HG03457 (cell line): ENCODE results near the gene GRIA4.
"Not testable (repeated sequence)": the region's sequence is repeated elsewhere in the genome, so short reads cannot be mapped to it uniquely, and the experiment has no call there.

Source experiments
- ATAC-seq: cut with Tn5 transposase; IDR thresholded peaks from one replicate; pipeline ENCODE4 v1.9.1; 2021; ENCODE audit warnings: moderate number of reproducible peaks; ENCODE audit not compliant: unreplicated experiment

GRIA4 gene

DNA sequence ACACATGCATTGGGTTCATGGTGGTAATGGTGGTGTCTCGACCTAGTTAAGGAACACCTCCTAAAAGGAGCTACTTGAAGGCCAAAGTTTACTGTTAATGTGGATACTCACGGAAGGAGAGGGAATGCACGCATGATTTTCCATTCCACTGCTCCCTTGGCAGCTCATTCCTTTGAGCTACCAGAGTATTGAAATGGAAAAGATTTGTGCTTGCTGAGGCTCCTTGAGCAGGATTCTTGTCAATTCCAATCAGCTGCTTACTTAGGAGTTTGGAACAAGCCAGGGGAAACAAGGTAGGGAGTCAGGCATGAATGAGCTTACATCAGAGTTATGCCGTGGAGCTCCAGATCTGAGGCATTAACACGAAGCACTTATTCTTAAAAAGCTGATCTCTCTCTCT is 108.8 kb downstream of the GRIA4 start:
- ATAC-seq: no peak

GRCh38 chr11:105719073-105719822 is 109.4 kb downstream of the GRIA4 start:
- peak; percentile 78 for ATAC-seq

DNA sequence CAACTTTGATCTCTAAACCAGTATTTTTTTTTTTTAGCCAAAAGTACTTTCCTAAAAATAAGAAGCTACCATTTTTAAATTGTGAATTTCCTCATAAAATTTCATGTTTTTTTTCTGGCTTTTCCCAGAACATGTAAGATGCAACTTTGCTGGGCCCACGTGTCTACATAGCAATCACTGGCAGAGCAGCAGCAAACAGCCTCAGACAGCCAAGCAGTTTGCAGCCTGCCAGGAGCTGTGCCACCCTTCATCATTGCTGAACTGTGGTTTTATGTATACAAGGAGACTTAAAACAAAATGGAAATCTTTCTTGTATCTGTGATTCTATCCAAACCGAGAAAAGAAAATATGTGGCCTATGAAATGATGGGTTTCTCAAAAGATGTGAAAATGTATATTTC is 110.2 kb downstream of the GRIA4 start:
- no peak for ATAC-seq

GRCh38 chr11:105723269-105723668 is 113.4 kb downstream of the GRIA4 start:
- ATAC-seq: no peak

DNA sequence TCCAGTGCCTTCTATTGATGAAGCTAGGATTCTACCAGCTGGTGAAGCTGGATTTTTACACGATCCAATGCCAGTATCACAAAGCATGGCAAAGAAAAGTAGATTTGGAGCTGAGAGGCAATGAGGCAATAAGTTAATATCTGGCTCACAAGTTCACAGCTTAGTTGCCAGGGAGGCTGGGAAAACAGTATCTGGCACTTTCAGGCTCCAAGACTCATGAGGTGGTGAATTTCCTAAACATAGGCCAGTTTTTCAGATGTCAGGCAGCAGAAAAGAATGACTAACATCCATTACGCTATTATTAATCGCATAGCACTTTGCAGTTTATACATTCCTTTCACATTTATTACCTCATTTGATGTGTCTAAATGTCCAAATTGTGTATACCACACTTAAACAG is 122.7 kb downstream of the GRIA4 start:
- no peak for ATAC-seq

- ATAC-seq: no peak
Measured at GRCh38 chr11:105734426-105734825, 124.6 kb downstream of the GRIA4 start.

GRCh38 chr11:105738251-105738650 is 128.4 kb downstream of the GRIA4 start:
- ATAC-seq: no peak

DNA sequence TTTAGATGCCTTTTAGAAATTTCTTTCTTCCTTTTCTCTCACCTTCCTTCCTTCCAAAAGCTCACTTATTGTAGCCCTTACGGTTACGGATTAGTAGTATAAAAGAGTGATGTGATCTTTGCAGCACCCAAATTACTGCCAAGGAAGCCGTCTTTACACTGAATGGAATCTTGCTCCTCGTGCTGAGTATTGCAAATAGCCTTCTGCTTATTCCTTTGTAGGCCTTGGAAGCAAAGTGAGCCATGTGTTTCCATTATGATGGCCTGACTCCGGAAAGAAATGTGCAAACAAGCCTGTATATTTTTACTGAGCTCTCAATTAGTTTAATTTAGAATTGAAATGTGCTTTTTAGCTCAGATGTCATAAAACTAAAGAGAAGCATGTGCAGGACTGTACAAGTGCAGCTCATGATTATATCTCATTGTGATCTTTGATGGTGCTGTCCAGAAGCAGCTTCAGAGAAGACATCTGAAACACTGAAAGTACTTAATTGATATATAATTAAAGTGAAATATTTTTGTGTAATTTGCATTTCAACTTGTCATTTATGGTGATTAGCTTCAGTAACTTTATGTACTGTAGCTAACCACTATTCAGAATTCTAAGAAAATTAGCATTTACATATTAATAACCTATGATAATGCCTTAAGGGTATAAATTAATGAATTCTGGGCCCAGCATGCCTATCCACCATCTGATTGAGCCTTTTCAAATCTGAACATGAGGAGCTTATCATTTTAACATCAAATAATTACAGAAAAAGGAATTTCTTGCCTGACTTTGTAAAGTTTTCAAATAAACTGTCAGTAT is 129.3 kb downstream of the GRIA4 start:
- no peak for ATAC-seq

GRCh38 chr11:105740164-105740903 is 130.5 kb downstream of the GRIA4 start:
- peak; percentile 92 for ATAC-seq

DNA sequence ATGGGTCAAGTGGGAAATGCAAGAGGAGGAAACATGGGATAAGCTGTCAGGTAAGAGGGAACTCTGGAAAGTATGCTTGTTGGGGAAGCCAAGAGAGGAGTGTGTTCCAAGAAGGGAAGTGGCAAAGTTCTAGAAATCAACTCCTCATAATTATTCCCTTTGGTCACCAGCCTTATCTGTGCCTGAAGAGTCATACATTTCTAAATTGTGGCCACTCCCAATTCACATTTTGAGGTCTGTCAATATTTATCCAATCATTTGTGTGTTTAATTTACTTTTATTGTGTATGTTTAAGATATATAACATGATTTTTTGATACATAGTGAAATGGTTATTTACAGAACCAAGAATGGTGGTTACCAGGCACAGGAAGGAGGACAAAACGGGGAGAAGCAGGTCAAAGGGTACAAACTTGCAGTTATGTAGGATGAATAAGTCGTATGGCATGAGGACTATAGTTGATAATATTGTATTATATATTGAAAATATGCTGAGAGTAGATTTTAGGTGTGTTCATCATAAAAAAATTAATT is 131.7 kb downstream of the GRIA4 start:
- ATAC-seq: no peak

DNA sequence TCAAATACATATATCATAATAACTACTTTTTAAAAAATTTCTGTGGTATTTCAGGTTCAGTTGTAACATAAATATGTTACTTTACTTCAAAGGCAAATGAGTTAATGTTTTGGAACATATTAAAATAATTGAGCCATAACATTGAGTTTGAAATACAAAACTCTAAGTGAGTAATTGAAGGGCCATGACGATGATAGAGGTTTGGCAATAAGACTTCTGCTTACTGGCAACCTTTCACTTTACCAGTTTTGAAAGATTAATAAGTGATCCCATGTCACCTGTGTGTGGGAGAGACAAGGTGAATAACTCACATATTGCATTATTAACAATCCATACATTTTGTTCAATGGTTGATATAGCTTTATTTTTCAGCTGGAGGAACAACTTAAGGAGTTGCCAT is 144.4 kb downstream of the GRIA4 start:
- no peak for ATAC-seq

DNA sequence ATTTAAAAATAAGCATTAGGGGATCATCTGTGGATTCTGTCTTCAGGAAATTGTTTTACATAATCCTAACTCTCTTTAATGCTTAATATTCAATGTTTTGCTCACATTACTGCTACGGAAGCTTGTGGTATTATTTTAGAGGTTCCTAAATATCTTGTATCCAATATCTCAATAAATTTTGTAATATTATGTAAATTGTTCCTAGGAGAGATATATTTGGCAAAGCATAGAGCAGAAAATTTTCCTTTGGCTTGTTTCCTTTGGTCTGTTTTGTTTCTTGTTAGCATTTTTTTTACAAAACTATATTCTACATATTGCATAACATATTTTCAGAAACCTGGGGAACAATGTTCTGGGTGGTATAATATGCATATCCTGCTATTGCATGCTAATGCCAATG is 144.8 kb downstream of the GRIA4 start:
- ATAC-seq: no peak

GRCh38 chr11:105757107-105757506 is 147.2 kb downstream of the GRIA4 start:
- ATAC-seq: no peak

- ATAC-seq: no peak
Measured at GRCh38 chr11:105763594-105763993, 153.7 kb downstream of the GRIA4 start.

- no peak for ATAC-seq
Measured at GRCh38 chr11:105767931-105768330, 158.1 kb downstream of the GRIA4 start.

DNA sequence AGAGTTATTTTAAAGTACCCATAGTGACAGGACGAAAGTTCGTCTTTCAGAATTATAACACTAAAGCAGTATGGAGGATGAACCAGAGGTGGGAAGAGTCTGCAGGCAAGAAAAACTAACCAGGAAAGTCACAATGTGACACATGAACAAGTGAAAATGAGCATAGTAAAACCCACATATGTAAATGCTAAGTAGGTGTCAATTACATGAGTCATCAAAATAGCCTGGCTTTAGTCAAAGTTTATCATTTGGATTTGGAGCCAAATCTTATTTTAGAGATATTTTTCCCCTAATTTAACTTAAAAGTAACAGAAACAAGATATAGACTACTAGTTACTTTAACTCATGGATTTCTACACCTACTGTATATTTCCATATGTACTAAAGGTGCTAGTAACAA is 159.8 kb downstream of the GRIA4 start:
- ATAC-seq: no peak

GRCh38 chr11:105773452-105773851 is 163.6 kb downstream of the GRIA4 start:
- not testable (repeated sequence) for ATAC-seq

DNA sequence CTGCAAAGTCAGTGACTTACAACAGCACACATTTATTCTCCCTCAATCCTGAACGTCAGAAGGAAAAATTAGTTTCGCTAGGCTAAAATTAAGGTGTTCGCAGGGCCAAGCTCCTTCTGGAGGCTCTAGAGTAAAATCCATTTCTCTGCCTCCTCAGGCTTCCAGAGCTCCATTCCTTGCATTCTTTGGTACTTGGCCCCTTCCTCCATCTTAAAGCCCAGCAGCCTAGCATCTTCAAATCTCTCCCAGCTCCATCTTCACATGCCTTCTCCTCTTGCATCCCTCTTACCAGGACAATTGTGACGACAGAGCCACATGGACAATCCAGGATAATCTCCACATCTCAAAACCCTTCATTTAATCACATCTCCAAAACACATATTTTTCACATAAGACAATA is 165.0 kb downstream of the GRIA4 start:
- ATAC-seq: no peak

GRCh38 chr11:105780781-105781525 is 171.1 kb downstream of the GRIA4 start:
- ATAC-seq: no peak

DNA sequence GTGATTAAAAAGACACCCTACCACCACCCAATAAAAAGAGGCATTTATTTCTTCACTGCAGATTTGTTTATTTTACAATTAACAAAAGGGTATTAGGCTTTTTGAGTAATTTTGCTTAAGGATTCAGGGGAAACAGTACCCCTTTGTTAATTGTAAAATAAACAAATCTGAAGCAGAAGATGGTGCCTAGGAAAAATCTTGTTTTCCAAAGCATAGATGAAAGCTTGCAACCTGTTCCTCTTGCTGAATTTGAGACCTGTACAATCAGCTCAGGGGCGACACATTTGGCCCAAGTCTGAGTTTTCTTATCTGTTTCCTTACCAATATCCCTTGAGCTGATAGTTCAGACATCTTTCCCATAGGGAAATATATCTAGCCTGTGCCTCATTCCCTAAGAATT is 171.9 kb downstream of the GRIA4 start:
- ATAC-seq: no peak

DNA sequence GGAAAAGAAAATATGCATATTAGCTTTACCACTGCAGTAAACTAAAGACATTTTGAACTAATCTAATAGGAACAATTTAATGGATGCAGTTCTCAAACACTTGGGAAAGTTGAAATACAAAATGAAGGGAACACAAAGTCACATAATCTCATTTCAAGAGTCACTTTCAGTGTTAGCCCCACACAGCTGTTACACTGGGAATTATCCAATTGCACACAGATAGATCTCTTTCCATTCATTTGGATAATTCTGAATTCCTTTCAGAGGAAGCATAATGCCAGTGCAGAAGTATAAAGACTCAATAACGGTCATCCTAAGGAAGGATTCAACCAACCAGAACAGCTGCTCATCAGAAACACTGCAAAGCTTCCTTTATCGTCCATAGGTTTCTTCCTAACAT is 173.3 kb downstream of the GRIA4 start:
- no peak for ATAC-seq
